Bronchial epithelial cell (primary cell): ENCODE results near the gene SUGCT. TPM values are rescaled to one million over a fixed set of nuclear protein-coding genes. Genes with fewer than 3 reads are reported as not detected.

Experiments
- DNase-seq: peaks from one replicate; pipeline ENCODE4 v3.0.0-alpha.2; 2010; ENCODE audit warnings: low read depth
- FAIRE-seq: peaks from 2 replicates; lab custom pipeline; 2011; peaks lifted over from hg19 to GRCh38; lab: Jason Lieb, UNC
- H3K27me3 ChIP-seq: 2 replicates; pipeline ENCODE4 v1.5.1; 2011; ENCODE audit warnings: low read length; ENCODE audit not compliant: control insufficient read depth, insufficient read depth
- H3K36me3 ChIP-seq: 2 replicates; pipeline ENCODE4 v1.5.1; 2011; ENCODE audit warnings: low read length; ENCODE audit not compliant: control insufficient read depth, insufficient read depth
- H3K4me3 ChIP-seq: 2 replicates; pipeline ENCODE4 v1.5.1; 2011; ENCODE audit warnings: mild to moderate bottlenecking, low read depth, low read length, control low read depth
- CTCF ChIP-seq: IDR thresholded peaks from 2 replicates; pipeline ENCODE4 v1.5.1; 2011; ENCODE audit warnings: mild to moderate bottlenecking, moderate library complexity, low read length, control low read depth, inconsistent platforms; ENCODE audit not compliant: insufficient read depth, severe bottlenecking
- total RNA-seq: library from RNA; depleted of rRNA; stranded (reverse); fragments of >200 nt; gene quantifications from 2 replicates; pipeline ENCODE4 v1.2.1, GENCODE V29; 2014

The SUGCT gene
- total RNA-seq, 1 donor from 2014 or later, result 7.4 TPM

- FAIRE-seq (no peak), DNase-seq (no peak)
- H3K27me3 ChIP-seq, result peaks cover 1% of the 10 kb centered on the region
Observed at GRCh38 chr7:40638545-40639320, 503.9 kb downstream of the SUGCT start.

GRCh38 chr7:40640566-40640965 lies 505.8 kb downstream of the SUGCT start:
- DNase-seq (no peak), FAIRE-seq (no peak)
- no peak overlapping the region for H3K4me3 ChIP-seq
- TF ChIP-seq CTCF, result no peak
- H3K27me3 ChIP-seq, result peaks cover 1% of the 10 kb centered on the region
- no peaks in the 10 kb centered on the region for H3K36me3 ChIP-seq

More at GRCh38 chr7:40638545-40639320, 503.9 kb downstream of the SUGCT start:
- no peaks in the 10 kb centered on the region for H3K36me3 ChIP-seq
- no peak overlapping the region for H3K4me3 ChIP-seq
- no peak for TF ChIP-seq CTCF

- DNase-seq (no peak), FAIRE-seq (no peak)
- no peak overlapping the region for H3K4me3 ChIP-seq
- TF ChIP-seq CTCF, result no peak
- no peaks in the 10 kb centered on the region for H3K36me3 ChIP-seq
- no peaks in the 10 kb centered on the region for H3K27me3 ChIP-seq
Observed at GRCh38 chr7:40641701-40642100, 506.9 kb downstream of the SUGCT start.

- TF ChIP-seq CTCF, result no peak
- FAIRE-seq (no peak), DNase-seq (no peak)
- H3K4me3 ChIP-seq, result no peak overlapping the region
- no peaks in the 10 kb centered on the region for H3K36me3 ChIP-seq
- H3K27me3 ChIP-seq, result no peaks in the 10 kb centered on the region
Observed at GRCh38 chr7:40643664-40644063, 508.9 kb downstream of the SUGCT start.

- no peak overlapping the region for H3K4me3 ChIP-seq
- TF ChIP-seq CTCF, result no peak
- FAIRE-seq, result no peak
- H3K36me3 ChIP-seq, result no peaks in the 10 kb centered on the region
- no peak for DNase-seq
- no peaks in the 10 kb centered on the region for H3K27me3 ChIP-seq
Observed at GRCh38 chr7:40644454-40645188, 509.8 kb downstream of the SUGCT start.
